ENCODE data around the gene CELA2A. TPM values are rescaled to one million over a fixed set of nuclear protein-coding genes. Genes with fewer than 3 reads are reported as not detected.

The CELA2A gene
- total RNA-seq, 2 donors from 2014 or later: not detected

GRCh38 chr1:15472587-15472986, 16.1 kb downstream of the CELA2A start:
- H3K36me3 Mint-ChIP-seq (ENCODE audit: low read depth): no peaks in the 10 kb centered on the region
- H3K4me3 Mint-ChIP-seq: no peak overlapping the region
- no peaks in the 10 kb centered on the region for H3K27me3 ChIP-seq (ENCODE audit: control insufficient read depth, insufficient read depth, low read length, poor library complexity, severe bottlenecking)
- 91 to 97% methylated on average over 7 to 11 of the region's 11 CpGs for WGBS, 2 experiments (ENCODE audit: insufficient coverage in 1 of 2, insufficient read length in 1 of 2)
- H3K4me3 ChIP-seq (ENCODE audit: low read length): no peak overlapping the region
- no peak for DNase-seq
- no peak overlapping the region for H3K27ac ChIP-seq (ENCODE audit: low read depth, low read length)
- no peaks in the 10 kb centered on the region for H3K36me3 ChIP-seq (ENCODE audit: control insufficient read depth, insufficient read depth, low read length)
- TF ChIP-seq, protein P1, sequence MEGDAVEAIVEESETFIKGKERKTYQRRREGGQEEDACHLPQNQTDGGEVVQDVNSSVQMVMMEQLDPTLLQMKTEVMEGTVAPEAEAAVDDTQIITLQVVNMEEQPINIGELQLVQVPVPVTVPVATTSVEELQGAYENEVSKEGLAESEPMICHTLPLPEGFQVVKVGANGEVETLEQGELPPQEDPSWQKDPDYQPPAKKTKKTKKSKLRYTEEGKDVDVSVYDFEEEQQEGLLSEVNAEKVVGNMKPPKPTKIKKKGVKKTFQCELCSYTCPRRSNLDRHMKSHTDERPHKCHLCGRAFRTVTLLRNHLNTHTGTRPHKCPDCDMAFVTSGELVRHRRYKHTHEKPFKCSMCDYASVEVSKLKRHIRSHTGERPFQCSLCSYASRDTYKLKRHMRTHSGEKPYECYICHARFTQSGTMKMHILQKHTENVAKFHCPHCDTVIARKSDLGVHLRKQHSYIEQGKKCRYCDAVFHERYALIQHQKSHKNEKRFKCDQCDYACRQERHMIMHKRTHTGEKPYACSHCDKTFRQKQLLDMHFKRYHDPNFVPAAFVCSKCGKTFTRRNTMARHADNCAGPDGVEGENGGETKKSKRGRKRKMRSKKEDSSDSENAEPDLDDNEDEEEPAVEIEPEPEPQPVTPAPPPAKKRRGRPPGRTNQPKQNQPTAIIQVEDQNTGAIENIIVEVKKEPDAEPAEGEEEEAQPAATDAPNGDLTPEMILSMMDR (conservative IDR thresholded peaks at IDR 0.05): no peak
- no peaks in the 10 kb centered on the region for H3K4me1 ChIP-seq (ENCODE audit: control insufficient read depth, insufficient read depth, low read length)
- no peaks in the 10 kb centered on the region for H3K9me3 ChIP-seq (ENCODE audit: control insufficient read depth, low read length)
- no peak overlapping the region for H3K9ac ChIP-seq (ENCODE audit: extremely low read depth, low read length, poor library complexity, severe bottlenecking)
- no peak overlapping the region for H3K27ac Mint-ChIP-seq
- H3K9me3 Mint-ChIP-seq: no peaks in the 10 kb centered on the region
- H3K27me3 Mint-ChIP-seq (ENCODE audit: insufficient read depth): no peaks in the 10 kb centered on the region
- H3K4me1 Mint-ChIP-seq: no peaks in the 10 kb centered on the region

DNA sequence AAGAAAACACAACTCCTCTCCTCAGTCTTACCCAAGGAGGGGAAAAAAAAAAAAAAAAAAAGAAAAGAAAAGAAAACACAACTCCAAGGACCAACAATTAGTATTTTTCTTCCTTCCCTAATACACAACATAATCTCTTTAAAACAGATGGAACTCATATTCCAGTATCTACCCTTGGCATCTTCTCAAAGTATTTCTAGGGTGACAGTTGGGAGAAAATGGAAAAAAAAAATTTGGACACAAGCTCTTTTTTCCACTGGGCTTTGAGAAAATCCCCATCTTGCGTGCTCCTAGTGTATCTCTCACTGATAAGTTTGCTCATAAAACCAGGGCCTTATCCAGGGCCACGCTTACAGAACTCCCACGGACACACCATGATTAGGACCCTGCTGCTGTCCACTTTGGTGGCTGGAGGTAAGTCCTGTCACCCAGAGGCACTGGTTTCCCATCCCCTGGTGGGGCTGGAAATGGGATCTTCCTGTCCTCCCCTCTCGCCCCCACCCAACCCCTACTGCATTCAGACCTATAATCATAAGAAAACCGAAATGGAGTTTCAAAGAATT, 19.3 kb downstream of the CELA2A start, which contains the start of gene CELA2B:
TSS of gene CELA2B (plus strand) at position 353 of the 563 bp plus-strand sequence. CDS start at position 375, 22 bp downstream.
- no peak within 1 kb of the TSS for H3K27ac Mint-ChIP-seq
- TF ChIP-seq, protein P1 (conservative IDR thresholded peaks at IDR 0.05): no peak
- H3K36me3 Mint-ChIP-seq (ENCODE audit: low read depth): no peaks in the 10 kb centered on the region
- H3K27me3 ChIP-seq (ENCODE audit: control insufficient read depth, insufficient read depth, low read length, poor library complexity, severe bottlenecking): no peaks in the 10 kb centered on the region
- H3K9me3 ChIP-seq (ENCODE audit: control insufficient read depth, low read length): no peaks in the 10 kb centered on the region
- no peaks in the 10 kb centered on the region for H3K4me1 Mint-ChIP-seq
- no peak within 1 kb of the TSS for H3K27ac ChIP-seq (ENCODE audit: low read depth, low read length)
- H3K9ac ChIP-seq (ENCODE audit: extremely low read depth, low read length, poor library complexity, severe bottlenecking): no peak within 1 kb of the TSS
- DNase-seq: no peak
- no peak within 1 kb of the TSS for H3K4me3 ChIP-seq (ENCODE audit: low read length)
- no peaks in the 10 kb centered on the region for H3K27me3 Mint-ChIP-seq (ENCODE audit: insufficient read depth)
- H3K4me1 ChIP-seq (ENCODE audit: control insufficient read depth, insufficient read depth, low read length): no peaks in the 10 kb centered on the region
- WGBS, 2 experiments (ENCODE audit: insufficient coverage in 1 of 2, insufficient read length in 1 of 2): 94 to 100% methylated on average over 1 to 5 of the region's 5 CpGs
- no peaks in the 10 kb centered on the region for H3K9me3 Mint-ChIP-seq
- no peak within 1 kb of the TSS for H3K4me3 Mint-ChIP-seq
- H3K36me3 ChIP-seq (ENCODE audit: control insufficient read depth, insufficient read depth, low read length): no peaks in the 10 kb centered on the region

GRCh38 chr1:15476927-15477326, 20.4 kb downstream of the CELA2A start:
- 93% methylated on average over 3 of the region's 3 CpGs; no CpG with 5 or more reads in 1 of the 2 experiments for WGBS, 2 experiments (ENCODE audit: insufficient coverage in 1 of 2, insufficient read length in 1 of 2)
- Histone ChIP-seq H3K27ac (ENCODE audit: low read depth, low read length) (no peak overlapping the region), H3K4me1 (ENCODE audit: control insufficient read depth, insufficient read depth, low read length) (no peaks in the 10 kb centered on the region), H3K9ac (ENCODE audit: extremely low read depth, low read length, poor library complexity, severe bottlenecking) (no peak overlapping the region), H3K9me3 (ENCODE audit: control insufficient read depth, low read length) (no peaks in the 10 kb centered on the region), H3K36me3 (ENCODE audit: control insufficient read depth, insufficient read depth, low read length) (no peaks in the 10 kb centered on the region), H3K4me3 (ENCODE audit: low read length) (no peak overlapping the region), H3K27me3 (ENCODE audit: control insufficient read depth, insufficient read depth, low read length, poor library complexity, severe bottlenecking) (no peaks in the 10 kb centered on the region)
- Mint-ChIP-seq H3K4me3 (no peak overlapping the region), H3K27me3 (ENCODE audit: insufficient read depth) (no peaks in the 10 kb centered on the region), H3K36me3 (ENCODE audit: low read depth) (no peaks in the 10 kb centered on the region), H3K4me1 (no peaks in the 10 kb centered on the region), H3K27ac (no peak overlapping the region), H3K9me3 (no peaks in the 10 kb centered on the region)
- TF ChIP-seq, protein P1 (conservative IDR thresholded peaks at IDR 0.05): no peak
- DNase-seq: no peak

All from endodermal cell (in vitro differentiated cells).